NCI-H1105 (cell line): ENCODE measurements around the gene PROSER3.

Experiments
- DNase-seq: peaks from one replicate; lab custom pipeline; 2025; lab: John Stamatoyannopoulos, UW

The PROSER3 gene

GRCh38 chr19:35757749-35758608, at the start of gene PROSER3:
Gene PROSER3, plus strand, starts transcription at chr19:35758176. Its CDS starts 40 bp downstream, at chr19:35758216.
- peak; percentile 98 for DNase-seq

DNA sequence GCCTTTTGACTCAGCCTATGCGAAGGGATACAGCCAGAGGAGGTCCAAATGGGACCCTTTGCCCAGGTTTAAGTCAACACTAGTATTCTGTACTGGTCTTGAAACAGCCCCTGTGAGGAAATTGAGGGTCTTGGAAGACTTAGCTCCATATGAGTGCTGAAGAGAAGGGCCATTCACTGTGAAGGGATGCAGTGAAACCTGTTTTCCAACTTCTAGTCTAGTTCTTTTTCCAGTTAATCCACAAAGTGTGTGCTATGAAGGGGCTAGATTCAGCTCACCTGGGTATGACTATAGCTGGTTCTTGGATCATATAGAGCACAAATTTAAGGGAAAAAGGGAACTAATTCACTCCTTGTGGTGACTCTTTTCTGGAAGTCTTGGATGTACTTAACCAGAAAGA, 49.6 kb upstream of the PROSER3 start:
- DNase-seq, result no peak

GRCh38 chr19:35710784-35711723, 46.9 kb upstream of the PROSER3 start:
- DNase-seq, result no peak

DNA sequence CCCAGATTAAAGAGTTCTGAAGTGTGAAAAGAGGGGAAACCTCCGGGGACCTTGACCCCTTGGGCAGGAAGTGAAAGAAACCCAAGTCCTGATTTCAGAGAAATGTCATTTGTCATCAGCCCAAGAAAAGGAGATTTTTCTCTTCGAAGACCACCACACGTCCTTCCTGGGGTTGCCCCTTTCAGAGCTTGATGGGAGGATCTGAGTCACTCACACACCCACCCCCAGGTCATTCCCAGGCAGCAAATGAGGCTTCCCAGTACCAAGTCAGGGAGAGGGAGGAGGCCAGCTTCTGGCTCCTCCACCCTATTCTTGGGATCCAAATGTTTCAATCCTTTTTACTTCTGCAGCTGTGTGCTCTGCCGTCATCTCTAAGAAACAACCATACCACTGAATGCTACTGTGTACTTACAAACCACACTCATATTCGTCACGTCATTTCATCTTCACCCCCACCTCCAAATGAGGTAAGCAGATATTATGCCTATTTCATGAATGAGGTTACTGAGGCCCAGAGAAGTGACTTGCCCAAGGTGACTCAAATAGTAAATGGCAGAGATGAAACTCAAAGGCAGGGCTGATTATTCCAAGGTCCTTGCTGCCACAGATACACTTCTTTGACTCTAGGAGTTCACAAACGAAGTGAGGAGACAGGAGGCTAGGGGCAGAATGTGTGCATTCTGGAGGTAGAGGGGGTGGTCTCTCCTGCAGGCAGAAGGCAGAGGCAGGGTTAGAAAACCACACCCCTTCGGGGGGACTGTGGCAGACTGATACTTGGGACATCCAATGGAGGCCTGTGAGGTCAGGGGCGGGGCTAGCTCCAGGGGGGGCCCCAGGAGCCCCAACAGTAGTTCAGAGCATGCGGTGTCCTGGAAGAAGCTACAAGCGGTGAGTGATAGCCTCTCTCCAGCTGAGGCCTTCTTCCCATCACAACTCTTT, 45.1 kb upstream of the PROSER3 start:
- DNase-seq, result no peak

- no peak for DNase-seq
Measured at GRCh38 chr19:35713506-35713850, 44.5 kb upstream of the PROSER3 start.

DNA sequence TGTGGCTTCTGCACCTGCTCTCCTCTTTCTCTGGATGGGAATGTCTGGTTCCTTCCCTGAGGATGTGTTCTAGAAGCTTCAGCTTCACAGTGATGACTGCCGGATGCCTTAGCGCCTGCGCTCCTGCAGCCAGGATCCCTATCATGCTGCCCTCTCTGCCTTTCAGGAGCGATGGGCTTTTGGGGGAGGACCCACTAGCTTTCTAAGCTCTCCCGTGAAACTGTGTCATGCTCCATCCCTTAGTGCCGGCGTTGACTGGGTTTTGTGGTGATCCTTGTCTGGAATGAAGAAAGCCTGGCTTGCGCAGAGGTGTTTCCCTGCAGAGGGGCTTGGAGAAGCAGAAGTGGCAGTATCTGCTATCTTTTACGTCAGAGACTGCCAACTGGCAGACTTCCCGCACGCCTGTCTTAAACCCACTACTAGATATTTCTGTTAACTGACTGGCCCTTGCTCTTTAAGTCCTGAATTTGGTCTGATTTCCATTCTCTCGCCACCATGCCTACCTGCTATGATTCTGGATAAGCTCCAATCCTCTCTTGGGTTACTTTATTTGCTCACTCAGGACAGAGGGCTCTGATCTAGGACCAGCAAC, 44.0 kb upstream of the PROSER3 start:
- DNase-seq, result no peak

- no peak for DNase-seq
Measured at GRCh38 chr19:35714601-35715354, 43.2 kb upstream of the PROSER3 start.

DNA sequence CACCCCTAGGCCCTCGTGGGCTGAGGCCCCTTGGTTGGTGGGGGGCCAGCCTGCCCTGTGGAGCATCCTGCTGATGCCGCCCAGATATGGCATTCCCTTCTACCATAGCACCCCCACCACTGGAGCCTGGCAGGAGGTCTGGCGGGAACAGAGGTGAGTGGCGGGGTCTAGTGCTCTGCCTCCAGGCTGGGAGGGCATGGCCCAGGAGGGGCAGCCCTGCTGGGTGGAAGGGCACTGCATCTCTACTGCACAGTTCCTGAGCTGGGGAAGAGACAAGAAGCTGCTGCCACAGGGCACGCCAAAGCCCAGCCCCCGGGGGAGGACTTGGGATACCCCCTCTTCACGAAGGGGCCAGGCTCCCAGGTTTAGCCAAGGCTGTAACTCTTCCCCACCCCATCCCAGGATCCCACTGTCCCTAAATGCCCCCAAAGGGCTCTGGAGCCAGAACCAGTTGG, 42.6 kb upstream of the PROSER3 start:
- DNase-seq, result no peak

DNA sequence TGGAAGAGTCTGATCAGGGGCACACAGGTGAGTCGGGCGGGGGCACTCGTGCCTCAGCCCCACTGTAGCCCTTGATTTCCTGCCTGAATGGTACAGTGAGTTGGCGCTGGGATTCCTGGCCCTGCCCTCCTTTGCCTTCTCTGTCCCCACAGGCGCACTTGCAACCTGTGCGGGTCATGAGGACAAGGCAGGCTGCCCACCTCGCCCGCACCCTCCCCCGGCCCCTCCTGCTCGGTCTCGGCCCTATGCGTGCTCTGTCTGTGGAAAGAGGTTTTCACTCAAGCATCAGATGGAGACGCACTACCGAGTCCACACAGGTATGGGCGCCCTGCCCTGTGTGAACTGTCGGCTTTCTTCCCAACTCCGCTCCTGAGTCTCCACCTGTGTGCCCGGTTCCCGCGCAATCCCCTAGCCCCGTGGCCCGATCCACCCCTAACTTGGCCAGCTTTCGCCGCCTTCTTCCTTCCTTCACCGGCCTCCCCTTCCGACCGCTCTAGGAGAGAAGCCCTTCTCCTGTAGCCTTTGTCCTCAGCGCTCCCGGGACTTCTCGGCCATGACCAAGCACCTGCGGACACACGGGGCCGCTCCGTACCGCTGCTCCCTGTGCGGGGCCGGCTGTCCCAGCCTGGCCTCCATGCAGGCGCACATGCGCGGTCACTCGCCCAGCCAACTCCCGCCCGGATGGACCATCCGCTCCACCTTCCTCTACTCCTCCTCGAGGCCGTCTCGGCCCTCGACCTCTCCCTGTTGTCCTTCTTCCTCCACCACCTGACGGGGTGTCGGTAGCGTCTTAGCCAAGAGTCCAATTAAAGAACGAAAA, 41.8 kb upstream of the PROSER3 start:
- peak; percentile 14 for DNase-seq

- DNase-seq, result peak; percentile 95
Measured at GRCh38 chr19:35716801-35717664, 40.9 kb upstream of the PROSER3 start.

GRCh38 chr19:35717665-35718344, 40.2 kb upstream of the PROSER3 start, which contains the start of gene KMT2B:
Gene KMT2B, plus strand, starts transcription at chr19:35718003. Its CDS starts 16 bp downstream, at chr19:35718019.
- DNase-seq, result no peak

GRCh38 chr19:35718345-35719041, 39.5 kb upstream of the PROSER3 start:
- DNase-seq, result peak; percentile 6

DNA sequence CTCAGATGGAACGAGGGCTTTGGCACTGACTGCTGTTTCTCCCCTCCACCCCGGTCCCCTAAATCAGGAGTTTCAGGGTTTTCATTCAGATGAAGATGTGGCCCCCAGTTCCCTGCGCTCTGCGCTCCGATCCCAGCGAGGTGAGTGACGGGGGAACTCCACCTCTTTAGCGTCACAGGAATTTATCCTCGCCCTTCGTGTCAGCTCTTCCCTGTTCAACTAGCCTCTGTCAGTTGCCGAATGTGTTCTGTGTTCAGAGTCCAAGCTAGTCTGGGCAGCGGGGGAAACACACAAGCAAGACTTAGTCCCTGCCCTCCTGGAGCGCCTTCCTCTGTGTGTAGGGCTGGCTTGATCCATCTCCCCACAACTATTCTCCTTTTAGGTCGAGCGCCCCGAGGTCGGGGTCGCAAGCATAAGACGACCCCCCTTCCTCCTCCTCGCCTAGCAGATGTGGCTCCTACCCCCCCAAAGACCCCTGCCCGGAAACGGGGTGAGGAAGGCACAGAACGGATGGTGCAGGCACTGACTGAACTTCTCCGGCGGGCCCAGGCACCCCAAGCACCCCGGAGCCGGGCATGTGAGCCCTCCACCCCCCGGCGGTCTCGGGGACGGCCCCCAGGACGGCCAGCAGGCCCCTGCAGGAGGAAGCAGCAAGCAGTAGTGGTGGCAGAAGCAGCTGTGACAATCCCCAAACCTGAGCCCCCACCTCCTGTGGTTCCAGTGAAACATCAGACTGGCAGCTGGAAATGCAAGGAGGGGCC, 38.4 kb upstream of the PROSER3 start:
- DNase-seq, result no peak

DNA sequence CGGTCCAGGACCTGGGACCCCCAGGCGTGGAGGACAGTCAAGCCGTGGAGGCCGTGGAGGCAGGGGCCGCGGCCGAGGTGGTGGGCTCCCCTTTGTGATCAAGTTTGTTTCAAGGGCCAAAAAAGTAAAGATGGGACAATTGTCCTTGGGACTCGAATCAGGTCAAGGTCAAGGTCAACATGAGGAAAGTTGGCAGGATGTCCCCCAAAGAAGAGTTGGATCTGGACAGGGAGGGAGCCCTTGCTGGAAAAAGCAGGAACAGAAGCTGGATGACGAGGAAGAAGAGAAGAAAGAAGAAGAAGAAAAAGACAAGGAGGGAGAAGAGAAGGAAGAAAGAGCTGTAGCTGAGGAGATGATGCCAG, 37.8 kb upstream of the PROSER3 start:
- DNase-seq, result no peak

GRCh38 chr19:35720648-35721047, 37.3 kb upstream of the PROSER3 start:
- DNase-seq, result no peak

DNA sequence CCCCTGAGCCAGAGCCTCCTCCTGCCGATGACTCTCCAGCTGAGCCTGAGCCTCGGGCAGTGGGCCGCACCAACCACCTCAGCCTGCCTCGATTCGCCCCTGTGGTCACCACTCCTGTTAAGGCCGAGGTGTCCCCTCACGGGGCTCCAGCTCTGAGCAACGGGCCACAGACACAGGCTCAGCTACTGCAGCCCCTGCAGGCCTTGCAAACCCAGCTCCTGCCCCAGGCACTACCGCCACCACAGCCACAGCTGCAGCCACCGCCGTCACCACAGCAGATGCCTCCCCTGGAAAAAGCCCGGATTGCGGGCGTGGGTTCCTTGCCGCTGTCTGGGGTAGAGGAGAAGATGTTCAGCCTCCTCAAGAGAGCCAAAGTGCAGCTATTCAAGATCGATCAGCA, 36.6 kb upstream of the PROSER3 start:
- no peak for DNase-seq

DNA sequence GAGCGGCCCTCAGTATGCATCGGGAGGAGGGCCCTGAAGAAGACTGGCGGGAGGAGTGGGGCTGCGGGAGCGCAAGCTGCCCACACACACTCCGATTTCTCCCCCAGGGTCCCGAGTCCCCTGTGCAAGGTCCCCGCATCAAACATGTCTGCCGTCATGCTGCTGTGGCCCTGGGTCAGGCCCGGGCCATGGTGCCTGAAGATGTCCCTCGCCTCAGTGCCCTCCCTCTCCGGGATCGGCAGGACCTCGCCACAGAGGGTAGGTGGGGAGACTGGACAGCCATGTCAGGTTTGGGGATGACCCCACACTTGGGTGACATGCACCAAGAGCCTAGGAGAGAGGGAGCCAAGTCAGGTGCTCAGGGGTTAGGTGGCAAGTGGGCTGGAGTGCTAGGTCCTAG, 35.5 kb upstream of the PROSER3 start:
- DNase-seq, result no peak
